Esophagus (tissue), 2 donors: ENCODE data around the gene SLC39A8. TPM values are rescaled to one million over a fixed set of nuclear protein-coding genes. Genes with fewer than 3 reads are reported as not detected.

Experiments used
- H3K27ac ChIP-seq, 2 donors: one replicate each; pipeline ENCODE4 v1.5.1; 2013; ENCODE audit warnings: low read depth in 2 of 2, mild to moderate bottlenecking in 2 of 2, inconsistent platforms in 1 of 2, low read length in 1 of 2, moderate library complexity in 1 of 2
- H3K27me3 ChIP-seq, 2 donors: one replicate each; pipeline ENCODE4 v1.6.1; 2013; ENCODE audit warnings: low read length in 2 of 2, control low read depth in 1 of 2, mild to moderate bottlenecking in 1 of 2; ENCODE audit not compliant: insufficient read depth in 2 of 2, control insufficient read depth in 1 of 2
- H3K36me3 ChIP-seq, 2 donors: one replicate each; pipeline ENCODE4 v1.6.1; 2013; ENCODE audit warnings: low read length in 1 of 2; ENCODE audit not compliant: control insufficient read depth in 2 of 2, insufficient read depth in 2 of 2
- H3K4me1 ChIP-seq, 2 donors: one replicate each; pipeline ENCODE4 v1.6.1; 2013; ENCODE audit warnings: low read length in 1 of 2; ENCODE audit not compliant: control insufficient read depth in 2 of 2, insufficient read depth in 2 of 2
- H3K4me3 ChIP-seq, 2 donors: one replicate each; pipeline ENCODE4 v1.5.1; 2013; ENCODE audit warnings: low read length in 2 of 2, mild to moderate bottlenecking in 2 of 2, low read depth in 1 of 2, moderate library complexity in 1 of 2
- H3K9me3 ChIP-seq, 2 donors: one replicate each; pipeline ENCODE4 v1.6.1; 2013; ENCODE audit warnings: mild to moderate bottlenecking in 2 of 2, low read depth in 1 of 2, low read length in 1 of 2, moderate library complexity in 1 of 2; ENCODE audit not compliant: control insufficient read depth in 2 of 2, insufficient read depth in 1 of 2
- WGBS, 2 donors: extraction: QIAGEN DNeasy Blood & Tissue Kit; methylation state at CpG; one replicate each; pipeline ENCODE4 v1.1.7; 2013; 5-methylcytosine and 5-hydroxymethylcytosine counted together
- polyA plus RNA-seq, 2 donors: library from polyadenylated mRNA; stranded (reverse); fragments of 200-250 nt; gene quantifications; one replicate each; pipeline ENCODE4 v1.2.3, GENCODE V29; 2013
- donor health status: healthy with polysubstance abuse.
- donor health status: Bipolar disorder and iron deficiency.

SLC39A8 gene
- polyA plus RNA-seq, 2 donors, result 0.98 to 1.4 TPM

DNA sequence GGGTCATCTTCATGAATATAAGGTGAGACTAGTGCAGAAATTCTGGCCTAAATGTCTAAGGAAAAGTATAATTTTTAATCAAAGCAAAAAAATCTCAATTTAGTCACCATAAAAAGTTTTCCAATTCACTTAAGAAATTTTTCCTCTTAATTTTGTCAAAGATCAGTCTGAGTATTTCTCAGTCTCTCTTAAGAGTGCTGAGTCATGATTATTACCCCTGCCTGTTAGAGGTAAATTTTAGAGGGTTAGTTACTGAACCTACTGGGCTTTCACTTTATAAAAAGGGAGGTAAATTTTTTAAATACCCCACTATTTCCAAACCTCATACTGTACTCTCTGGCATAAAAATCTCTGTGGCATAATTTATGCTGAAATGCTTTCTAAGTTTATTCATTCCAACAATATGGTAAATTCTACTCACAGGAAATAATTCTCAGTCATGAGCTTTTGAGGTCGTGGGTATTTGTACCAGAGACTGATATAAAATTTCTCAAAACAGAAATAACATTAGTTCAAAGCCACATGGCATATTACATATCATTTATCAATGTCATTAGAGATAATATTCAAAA is 122.4 kb downstream of the SLC39A8 start:
- H3K4me1 ChIP-seq, result no peaks in the 10 kb centered on the region
- H3K4me3 ChIP-seq, result no peak overlapping the region
- 42 to 43% methylated on average over 1 of the region's 1 CpG for WGBS, 2 donors
- H3K27me3 ChIP-seq, result no peaks in the 10 kb centered on the region
- no peaks in the 10 kb centered on the region for H3K9me3 ChIP-seq
- H3K36me3 ChIP-seq, result no peaks in the 10 kb centered on the region
- no peak overlapping the region for H3K27ac ChIP-seq

GRCh38 chr4:102219129-102219528 is 126.2 kb downstream of the SLC39A8 start:
- Histone ChIP-seq H3K4me1 (no peaks in the 10 kb centered on the region), H3K27me3 (no peaks in the 10 kb centered on the region), H3K9me3 (peaks cover 0 to 2% of the 10 kb centered on the region in 2 donors), H3K4me3 (no peak overlapping the region), H3K27ac (no peak overlapping the region), H3K36me3 (no peaks in the 10 kb centered on the region)
- 44 to 50% methylated on average over 4 of the region's 4 CpGs for WGBS, 2 donors

- no peaks in the 10 kb centered on the region for H3K4me1 ChIP-seq
- H3K36me3 ChIP-seq, result no peaks in the 10 kb centered on the region
- H3K4me3 ChIP-seq, result no peak overlapping the region
- no peaks in the 10 kb centered on the region for H3K27me3 ChIP-seq
- 75 to 79% methylated on average over 3 of the region's 3 CpGs for WGBS, 2 donors
- H3K27ac ChIP-seq, result no peak overlapping the region
- H3K9me3 ChIP-seq, result peaks cover 0 to 2% of the 10 kb centered on the region in 2 donors
Observed at GRCh38 chr4:102218656-102219055, 126.6 kb downstream of the SLC39A8 start.

DNA sequence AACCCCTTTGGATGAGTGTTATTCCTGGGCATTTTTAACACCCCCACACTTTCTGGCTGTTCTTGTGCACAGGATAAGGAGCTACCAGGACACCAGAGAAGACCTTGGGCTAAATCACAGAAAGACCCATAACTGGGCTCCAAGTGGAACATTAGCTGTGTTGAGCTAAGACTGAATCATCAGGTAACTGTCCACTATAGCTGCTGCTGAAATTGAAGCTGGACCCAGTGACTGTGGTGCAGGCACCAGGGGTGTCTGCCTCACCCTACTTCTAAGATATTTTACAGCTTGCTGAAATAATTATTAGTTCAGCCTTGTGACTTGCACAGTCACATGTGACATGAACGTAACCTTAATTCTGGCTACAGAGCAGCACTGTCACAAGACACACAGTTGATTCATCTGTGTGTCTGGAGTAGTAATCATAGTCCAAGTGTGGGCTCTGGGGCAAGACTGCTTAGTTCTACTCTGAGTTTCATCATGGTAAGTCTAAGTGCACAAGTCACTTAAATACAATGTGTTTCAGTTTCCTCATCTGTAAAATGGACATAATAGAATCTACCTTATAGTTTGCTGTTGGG is 127.4 kb downstream of the SLC39A8 start:
- 84 to 89% methylated on average over 1 of the region's 1 CpG for WGBS, 2 donors
- Histone ChIP-seq H3K27me3 (no peaks in the 10 kb centered on the region), H3K9me3 (peaks cover 0 to 2% of the 10 kb centered on the region in 2 donors), H3K36me3 (no peaks in the 10 kb centered on the region), H3K4me3 (no peak overlapping the region), H3K4me1 (no peaks in the 10 kb centered on the region), H3K27ac (no peak overlapping the region)

DNA sequence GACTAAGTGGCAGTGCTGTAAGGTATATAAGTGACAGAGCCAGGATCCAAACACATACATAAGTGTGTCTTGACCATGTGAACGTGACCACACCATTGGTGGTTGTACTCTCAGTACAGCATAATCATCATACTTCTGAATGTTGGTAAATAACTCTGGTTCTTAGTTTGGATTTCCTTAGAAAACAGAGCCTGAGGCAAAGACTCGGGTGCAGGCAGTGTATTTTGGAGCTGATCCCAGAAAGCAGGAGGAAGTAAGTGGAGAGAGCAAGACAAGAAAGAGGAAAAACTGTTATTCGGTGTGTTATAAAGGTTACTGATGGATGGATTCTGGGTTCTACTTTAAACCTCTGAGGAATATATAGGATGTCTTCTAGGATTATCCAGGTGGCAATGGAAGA is 127.9 kb downstream of the SLC39A8 start:
- Histone ChIP-seq H3K4me3 (no peak overlapping the region), H3K27me3 (no peaks in the 10 kb centered on the region), H3K4me1 (no peaks in the 10 kb centered on the region), H3K27ac (no peak overlapping the region), H3K9me3 (peaks cover 0 to 2% of the 10 kb centered on the region in 2 donors), H3K36me3 (no peaks in the 10 kb centered on the region)
- WGBS, 2 donors, result 28 to 44% methylated on average over 3 of the region's 3 CpGs

- Histone ChIP-seq H3K4me1 (no peaks in the 10 kb centered on the region), H3K9me3 (peaks cover 0 to 2% of the 10 kb centered on the region in 2 donors), H3K4me3 (no peak overlapping the region), H3K27me3 (no peaks in the 10 kb centered on the region), H3K36me3 (no peaks in the 10 kb centered on the region), H3K27ac (no peak overlapping the region)
- WGBS, 2 donors, result 81 to 84% methylated on average over 3 of the region's 3 CpGs
Observed at GRCh38 chr4:102216666-102217065, 128.6 kb downstream of the SLC39A8 start.

DNA sequence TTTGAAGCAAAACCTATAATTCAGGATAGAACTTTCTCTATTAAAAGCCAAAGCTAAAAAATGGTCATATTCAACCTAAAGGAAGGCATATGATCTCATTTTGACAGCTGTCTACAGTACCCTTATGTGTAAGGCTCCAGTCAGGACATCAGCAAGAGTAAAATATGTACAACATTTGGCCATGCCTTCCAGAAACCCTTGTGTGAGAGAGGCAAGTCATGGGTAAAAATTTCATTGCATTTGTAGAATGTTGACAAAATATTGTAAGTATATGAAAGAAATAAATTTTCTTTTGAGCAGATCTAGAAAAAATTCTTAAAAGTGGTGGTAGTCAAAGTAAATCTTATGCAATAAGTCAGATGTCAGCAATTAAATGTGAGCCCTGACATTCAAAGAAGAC is 132.3 kb downstream of the SLC39A8 start:
- no peaks in the 10 kb centered on the region for H3K36me3 ChIP-seq
- no peaks in the 10 kb centered on the region for H3K4me1 ChIP-seq
- no peak overlapping the region for H3K4me3 ChIP-seq
- H3K27me3 ChIP-seq, result no peaks in the 10 kb centered on the region
- no peak overlapping the region for H3K27ac ChIP-seq
- peaks cover 0 to 2% of the 10 kb centered on the region in 2 donors for H3K9me3 ChIP-seq

Other genes starting within 250 kb of the SLC39A8 start
- 10 to 100 TPM in 1 of 2 donors, 1 to 10 TPM in 1; 6.9 to 16.5 TPM for gene NFKB1, start 155.9 kb upstream of the SLC39A8 start, polyA plus RNA-seq